HG03060 (cell line): ENCODE data around the gene WFIKKN2.

Source experiments
- ATAC-seq: cut with Tn5 transposase; IDR thresholded peaks from one replicate; pipeline ENCODE4 v1.9.1; 2021; ENCODE audit warnings: low read depth, moderate number of reproducible peaks; ENCODE audit not compliant: unreplicated experiment

Gene WFIKKN2

GRCh38 chr17:50807675-50808074 is 27.7 kb upstream of the WFIKKN2 start:
- no peak for ATAC-seq

GRCh38 chr17:50808413-50808812 is 27.0 kb upstream of the WFIKKN2 start:
- ATAC-seq, result no peak

DNA sequence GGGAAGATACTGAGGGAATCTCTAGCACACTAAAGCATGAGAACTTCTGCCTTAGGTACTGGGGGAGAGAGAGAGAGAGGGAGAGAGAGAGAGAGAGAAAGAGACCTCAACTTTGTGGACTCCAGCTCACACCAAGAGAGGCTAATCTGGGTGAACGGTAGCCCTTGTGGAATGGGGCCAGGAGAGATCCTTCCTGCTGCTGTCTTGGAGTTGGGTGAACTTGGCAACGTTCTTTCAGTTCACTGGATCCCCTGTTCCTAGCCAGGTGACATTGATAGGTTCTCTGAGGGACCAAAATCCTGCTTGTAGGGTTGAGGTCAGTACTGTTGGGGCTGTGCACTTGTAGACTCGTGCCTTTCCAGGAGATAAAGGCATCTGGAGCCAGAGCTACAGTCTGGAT is 26.5 kb upstream of the WFIKKN2 start:
- ATAC-seq, result no peak

GRCh38 chr17:50813583-50813982 is 21.8 kb upstream of the WFIKKN2 start:
- no peak for ATAC-seq

DNA sequence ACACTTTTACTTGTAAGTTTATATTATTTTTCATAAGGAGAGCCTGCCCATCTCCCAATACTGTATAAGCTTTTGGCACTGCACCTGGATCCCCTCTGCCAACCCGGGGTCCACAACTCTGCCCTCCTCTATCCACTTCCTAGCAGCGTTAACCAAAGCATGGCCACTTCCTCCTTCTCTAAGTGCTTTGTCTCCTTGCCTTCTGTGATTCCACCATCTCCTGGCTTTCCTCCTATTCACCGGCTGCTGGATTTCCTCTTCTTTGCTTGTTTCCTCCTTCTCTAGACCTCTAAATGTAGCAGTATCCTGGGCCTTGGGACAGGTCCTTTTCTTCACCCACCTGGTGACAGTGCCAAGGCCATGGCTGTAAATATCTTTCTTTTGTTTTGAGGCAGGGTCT is 20.0 kb upstream of the WFIKKN2 start:
- ATAC-seq, result no peak

GRCh38 chr17:50816271-50816670 is 19.1 kb upstream of the WFIKKN2 start:
- ATAC-seq, result no peak

DNA sequence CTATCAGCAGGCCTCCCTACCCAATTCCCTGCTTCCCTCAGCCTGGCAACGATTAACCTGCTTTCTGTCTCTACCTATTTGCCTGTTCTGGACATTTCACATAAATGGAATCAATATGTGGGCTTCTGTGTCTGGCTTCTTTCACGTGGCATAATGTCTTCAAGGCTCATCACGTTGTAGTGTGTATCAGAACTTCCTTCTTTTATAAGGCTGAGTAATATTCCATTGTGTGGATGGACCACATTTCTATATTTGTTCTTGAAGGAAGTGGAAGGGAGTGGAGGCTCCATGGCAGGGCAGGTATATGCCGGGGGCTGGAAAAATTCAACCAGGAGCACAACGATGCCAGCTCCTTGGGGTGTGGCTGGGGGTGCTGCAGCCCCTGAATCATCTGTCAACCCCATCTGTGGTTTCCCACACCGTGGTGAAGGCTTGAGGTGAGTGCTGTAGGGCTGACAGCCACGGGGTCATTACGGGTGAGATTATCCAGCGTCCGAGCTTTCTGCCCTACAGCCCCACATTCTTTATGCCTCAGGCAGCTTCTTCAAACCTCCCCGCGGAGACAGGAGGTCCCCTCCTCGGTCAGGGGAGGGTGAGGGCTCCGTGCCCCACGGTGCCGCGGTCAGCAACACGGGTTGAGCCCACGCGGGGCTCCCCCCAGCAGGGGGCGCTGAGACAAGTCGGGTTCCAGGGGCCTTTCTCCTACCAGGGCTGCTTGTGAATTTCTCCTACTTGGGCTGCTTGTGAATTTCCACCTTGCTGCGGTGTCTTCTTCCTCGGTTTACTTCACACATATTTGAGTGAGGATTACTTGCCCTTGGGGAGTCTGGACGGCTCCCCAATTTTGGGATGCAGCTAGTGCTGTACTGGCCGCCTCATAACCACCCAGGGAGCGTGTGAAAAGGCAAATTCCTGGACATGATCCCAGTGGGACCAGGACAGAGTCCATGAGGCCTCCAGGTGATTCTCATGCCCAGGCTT is 18.3 kb upstream of the WFIKKN2 start:
- ATAC-seq, result no peak

DNA sequence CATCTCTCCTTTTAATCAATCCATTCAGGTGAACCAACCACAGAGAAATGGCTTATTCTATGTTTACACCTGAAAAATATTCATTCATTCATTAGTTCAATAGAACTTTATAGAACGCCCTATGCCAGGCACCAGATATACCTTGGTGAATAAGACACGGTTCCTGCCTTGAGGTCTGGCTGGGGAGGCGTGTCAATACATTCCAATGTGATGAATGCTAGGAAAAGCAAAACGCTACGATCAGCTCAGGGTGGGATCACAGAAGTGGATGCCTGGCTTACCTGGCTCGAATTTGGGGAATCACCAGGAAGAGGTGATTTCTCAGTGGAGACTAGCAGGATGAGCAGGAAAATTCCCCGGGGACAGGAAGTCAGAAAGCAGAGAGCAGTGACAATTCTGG is 17.5 kb upstream of the WFIKKN2 start:
- ATAC-seq, result no peak

DNA sequence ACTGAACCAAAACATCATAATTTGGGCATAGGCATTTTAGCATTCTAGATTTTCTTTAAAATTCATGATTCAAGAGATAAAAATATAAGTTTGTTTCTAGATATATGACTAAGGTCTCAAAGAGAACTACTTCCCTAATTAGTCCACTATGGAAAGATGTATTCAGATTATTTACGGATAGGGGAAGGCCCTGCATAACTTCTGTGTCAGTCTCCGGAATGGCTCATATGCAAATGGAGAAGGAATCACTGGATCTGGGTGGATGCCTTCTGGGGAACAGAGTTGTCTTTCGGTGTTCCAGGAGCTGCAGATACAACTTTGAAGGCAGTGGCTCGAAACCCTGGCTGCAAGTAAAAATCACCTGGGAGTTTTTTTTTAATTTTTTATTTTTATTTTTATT is 17.1 kb upstream of the WFIKKN2 start:
- no peak for ATAC-seq

DNA sequence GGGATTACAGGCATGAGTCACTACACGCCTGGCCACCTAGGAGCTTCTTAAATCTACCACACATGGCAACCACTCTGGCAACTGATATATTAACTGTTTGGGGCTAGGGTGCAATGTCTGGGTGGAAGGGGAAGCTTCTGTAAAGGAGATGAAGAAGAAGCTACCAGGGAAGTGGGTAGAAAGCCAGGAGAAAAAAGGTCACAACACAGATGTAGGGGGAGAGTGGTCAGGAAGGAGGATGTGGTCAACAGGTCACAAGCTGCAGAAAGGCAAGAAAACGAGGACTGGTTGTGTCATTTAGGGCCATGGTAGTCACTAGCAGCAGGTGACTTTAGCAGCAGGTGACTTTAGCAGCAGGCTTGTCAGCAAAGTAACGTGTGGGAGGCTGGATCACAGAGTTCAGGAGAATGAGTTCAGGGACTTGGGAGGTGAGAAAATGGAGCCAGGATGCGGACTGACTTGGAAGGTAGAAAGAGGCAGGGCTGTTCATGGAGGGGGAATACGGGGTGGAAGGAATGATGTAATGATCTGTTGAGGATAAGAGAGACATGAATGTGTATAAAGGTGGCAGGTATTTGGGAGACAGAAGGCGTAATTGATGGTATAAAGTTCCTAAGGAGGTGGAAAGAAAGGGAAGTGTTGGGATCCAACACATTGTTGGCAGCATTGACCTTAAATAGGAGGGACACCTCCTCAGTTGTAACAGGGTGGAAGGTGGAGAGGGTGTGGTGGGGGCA is 16.3 kb upstream of the WFIKKN2 start:
- ATAC-seq, result no peak

DNA sequence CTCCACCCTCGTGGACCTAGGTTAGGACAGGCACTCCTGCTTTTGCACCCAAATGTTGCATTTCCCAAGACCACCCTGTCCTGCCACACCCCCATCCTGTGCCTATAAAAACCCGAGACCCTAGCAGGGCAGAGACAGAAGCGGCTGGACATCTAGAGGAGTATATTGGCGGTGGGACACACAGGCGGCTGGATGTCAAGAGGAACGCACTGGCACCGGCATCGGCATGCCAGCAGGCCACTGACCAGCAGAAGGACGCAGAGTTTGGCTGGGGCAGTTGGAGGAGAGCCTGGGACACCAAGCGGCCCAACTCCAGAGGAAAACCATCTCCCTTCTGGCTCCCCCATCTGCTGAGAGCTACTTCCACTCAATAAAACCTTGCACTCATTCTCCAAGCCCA is 14.7 kb upstream of the WFIKKN2 start:
- ATAC-seq, result no peak

GRCh38 chr17:50822550-50822949 is 12.8 kb upstream of the WFIKKN2 start:
- no peak for ATAC-seq

DNA sequence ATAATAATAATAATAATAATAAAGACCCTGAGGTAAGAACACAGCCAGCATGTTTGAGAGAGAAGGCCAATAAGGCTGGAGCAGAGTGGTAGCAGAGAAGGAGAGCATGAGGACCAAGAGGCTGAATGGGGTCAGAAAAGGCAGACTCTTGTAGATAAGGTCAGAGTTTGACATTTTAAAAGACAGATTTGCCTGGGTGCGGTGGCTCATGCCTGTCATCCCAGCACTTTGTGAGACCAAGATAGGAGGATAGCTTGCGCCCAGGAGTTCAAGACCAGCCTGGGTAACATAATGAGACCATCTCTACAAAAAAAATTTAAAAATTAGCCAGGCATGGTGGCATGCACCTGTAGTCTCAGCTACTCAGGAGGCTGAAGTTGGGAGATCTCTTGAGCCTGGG is 11.0 kb upstream of the WFIKKN2 start:
- no peak for ATAC-seq

DNA sequence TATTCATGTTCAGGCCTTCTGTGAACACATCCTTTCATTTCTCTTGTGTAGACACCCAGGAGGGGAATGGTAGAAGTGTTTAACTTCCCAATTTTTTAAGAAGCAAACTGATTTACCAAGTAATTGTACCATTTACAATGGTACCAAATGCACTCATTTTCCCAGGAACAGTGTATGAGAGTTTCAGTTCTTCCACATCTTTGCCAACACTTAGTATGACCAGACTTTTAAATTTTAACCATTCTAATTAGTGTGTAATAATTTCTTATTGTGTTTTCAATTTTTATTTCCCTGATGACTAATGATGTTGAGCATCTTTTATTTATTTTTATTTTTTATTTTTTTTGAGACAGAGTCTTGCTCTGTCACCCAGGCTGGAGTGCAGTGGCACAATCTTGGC is 10.2 kb upstream of the WFIKKN2 start:
- ATAC-seq, result no peak

GRCh38 chr17:50828508-50829170 is 6.7 kb upstream of the WFIKKN2 start:
- peak; percentile 58 for ATAC-seq

GRCh38 chr17:50829332-50829731 is 6.1 kb upstream of the WFIKKN2 start:
- no peak for ATAC-seq

DNA sequence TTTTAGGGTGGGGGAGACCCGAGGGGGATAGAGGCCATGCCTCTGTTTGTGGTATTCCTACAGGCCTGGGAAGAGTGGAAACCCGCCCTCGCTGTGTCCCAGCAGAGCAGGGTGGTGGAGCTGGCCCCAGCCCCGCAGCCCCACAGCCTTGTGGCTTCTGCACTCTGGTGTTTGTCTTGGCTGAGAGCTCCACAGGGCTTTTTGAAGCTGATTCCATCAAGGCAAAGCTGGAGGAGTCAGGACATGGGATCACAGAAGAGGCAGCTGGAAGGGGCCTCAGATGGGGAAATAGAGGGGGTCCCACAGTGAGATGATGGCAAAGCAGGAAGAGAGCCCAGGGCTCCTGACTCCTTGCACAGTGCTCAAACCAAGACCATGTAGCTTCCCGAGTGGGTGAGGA is 5.0 kb upstream of the WFIKKN2 start:
- ATAC-seq, result no peak

DNA sequence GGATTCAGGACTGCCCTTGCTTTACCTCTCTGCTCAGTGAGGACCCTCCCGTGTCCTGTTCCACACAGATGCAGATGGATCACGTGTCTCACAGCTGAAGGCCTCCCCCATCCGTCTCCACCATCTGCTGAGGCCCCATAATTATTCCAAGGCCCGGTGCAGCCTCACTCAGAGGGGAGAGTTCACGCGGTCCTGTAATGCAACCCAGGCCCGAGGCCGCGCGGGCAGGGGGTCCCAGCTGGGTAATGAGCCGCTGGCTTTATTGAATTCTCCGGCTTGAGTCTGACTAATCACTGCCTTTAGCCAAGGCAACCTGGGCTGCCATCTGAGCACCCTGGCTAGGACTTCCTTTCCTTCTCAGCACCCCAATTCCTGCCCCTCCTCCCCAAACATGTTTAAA is 4.4 kb upstream of the WFIKKN2 start:
- ATAC-seq, result no peak

- ATAC-seq, result no peak
These were observed 3.9 kb upstream of the WFIKKN2 start for GRCh38 chr17:50831471-50831928.

- no peak for ATAC-seq
These were observed 3.0 kb upstream of the WFIKKN2 start for GRCh38 chr17:50832267-50832863.
